ENCODE results near the gene MANBA.
A peak's percentile ranks its signal among the peaks of the same experiment; 100 is the strongest.

Gene MANBA

DNA sequence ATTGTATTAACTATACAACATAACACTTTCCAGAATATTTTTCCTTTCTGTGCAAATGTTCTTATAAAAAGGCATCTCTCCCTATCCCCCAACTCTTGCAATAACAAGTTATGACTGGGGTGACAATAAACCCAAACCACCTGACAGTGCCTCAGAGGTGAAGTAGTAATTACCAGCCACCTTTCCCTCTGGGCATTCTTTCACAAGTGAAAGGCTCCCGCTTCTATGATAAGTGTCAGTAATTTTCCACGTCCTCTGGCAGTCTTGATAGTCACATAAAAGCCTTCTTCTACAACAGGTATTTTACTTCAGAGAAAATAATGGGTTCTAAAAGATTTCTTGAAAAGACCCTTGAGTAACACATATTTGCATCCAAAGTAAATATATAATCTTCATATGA is 82.7 kb downstream of the MANBA start:
- ATAC-seq (ENCODE audit: low read depth) (no peak), DNase-seq (ENCODE audit: low spot score) (no peak)
- Histone ChIP-seq H3K27ac (ENCODE audit: poor library complexity, severe bottlenecking) (peak overlapping the region; percentile 51), H3K4me1 (ENCODE audit: insufficient read depth, poor library complexity, severe bottlenecking) (peaks cover 19% of the 10 kb centered on the region), H3K27me3 (ENCODE audit: insufficient read depth, poor library complexity, severe bottlenecking) (no peaks in the 10 kb centered on the region), H3K9me3 (ENCODE audit: severe bottlenecking) (no peaks in the 10 kb centered on the region), H3K4me3 (ENCODE audit: severe bottlenecking) (no peak overlapping the region), H3K36me3 (ENCODE audit: low read depth) (no peaks in the 10 kb centered on the region)
- TF ChIP-seq, protein P1, sequence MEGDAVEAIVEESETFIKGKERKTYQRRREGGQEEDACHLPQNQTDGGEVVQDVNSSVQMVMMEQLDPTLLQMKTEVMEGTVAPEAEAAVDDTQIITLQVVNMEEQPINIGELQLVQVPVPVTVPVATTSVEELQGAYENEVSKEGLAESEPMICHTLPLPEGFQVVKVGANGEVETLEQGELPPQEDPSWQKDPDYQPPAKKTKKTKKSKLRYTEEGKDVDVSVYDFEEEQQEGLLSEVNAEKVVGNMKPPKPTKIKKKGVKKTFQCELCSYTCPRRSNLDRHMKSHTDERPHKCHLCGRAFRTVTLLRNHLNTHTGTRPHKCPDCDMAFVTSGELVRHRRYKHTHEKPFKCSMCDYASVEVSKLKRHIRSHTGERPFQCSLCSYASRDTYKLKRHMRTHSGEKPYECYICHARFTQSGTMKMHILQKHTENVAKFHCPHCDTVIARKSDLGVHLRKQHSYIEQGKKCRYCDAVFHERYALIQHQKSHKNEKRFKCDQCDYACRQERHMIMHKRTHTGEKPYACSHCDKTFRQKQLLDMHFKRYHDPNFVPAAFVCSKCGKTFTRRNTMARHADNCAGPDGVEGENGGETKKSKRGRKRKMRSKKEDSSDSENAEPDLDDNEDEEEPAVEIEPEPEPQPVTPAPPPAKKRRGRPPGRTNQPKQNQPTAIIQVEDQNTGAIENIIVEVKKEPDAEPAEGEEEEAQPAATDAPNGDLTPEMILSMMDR (IDR thresholded peaks at IDR 0.05; ENCODE audit: poor library complexity, severe bottlenecking) = no peak

DNA sequence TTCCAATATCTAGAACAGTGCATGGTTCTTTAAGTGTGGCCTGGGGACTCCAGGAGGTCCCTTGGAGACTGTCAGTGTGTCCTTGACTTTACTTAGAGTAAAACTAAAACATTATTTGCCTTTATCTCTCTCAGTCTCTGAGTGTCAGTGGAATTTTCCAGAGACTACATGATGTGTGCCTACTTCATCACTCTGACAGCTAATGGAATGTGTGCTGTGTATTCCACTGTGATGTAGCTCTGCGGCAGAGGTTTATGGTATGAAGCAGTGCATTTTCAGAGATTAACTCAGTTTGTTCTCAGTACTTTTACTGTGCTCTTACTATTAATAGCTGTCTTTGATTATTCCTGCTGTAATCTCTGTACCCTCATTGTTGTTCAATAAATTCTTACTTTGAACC is 85.6 kb downstream of the MANBA start:
- TF ChIP-seq, protein P1 (IDR thresholded peaks at IDR 0.05; ENCODE audit: poor library complexity, severe bottlenecking) = no peak
- Histone ChIP-seq H3K27ac (ENCODE audit: poor library complexity, severe bottlenecking) (no peak overlapping the region), H3K9me3 (ENCODE audit: severe bottlenecking) (no peaks in the 10 kb centered on the region), H3K4me1 (ENCODE audit: insufficient read depth, poor library complexity, severe bottlenecking) (peaks cover 19% of the 10 kb centered on the region), H3K27me3 (ENCODE audit: insufficient read depth, poor library complexity, severe bottlenecking) (no peaks in the 10 kb centered on the region), H3K4me3 (ENCODE audit: severe bottlenecking) (no peak overlapping the region), H3K36me3 (ENCODE audit: low read depth) (peaks cover 3% of the 10 kb centered on the region; the same call in 1 of the 2 replicates)
- DNase-seq (ENCODE audit: low spot score) (no peak), ATAC-seq (ENCODE audit: low read depth) (no peak)

DNA sequence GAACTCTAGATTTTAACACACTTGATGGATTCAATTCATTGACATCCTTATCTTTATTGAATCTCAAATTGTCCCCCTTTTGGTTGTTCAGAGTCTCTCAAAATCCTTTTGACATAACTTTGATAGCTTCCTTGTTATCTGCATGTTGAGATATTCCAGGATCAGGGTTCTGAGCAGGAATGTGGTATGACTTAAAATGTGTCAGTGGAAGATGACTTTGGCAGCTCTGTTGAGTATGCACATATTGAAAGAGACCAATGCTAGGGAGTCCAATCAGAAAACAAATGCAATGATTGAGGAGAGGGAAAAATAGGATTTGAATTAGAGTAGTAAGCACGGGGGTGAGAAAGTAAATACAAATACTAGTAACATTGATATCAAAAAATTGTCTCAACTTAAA is 93.8 kb downstream of the MANBA start:
- no peaks in the 10 kb centered on the region for H3K27me3 ChIP-seq (ENCODE audit: insufficient read depth, poor library complexity, severe bottlenecking)
- H3K9me3 ChIP-seq (ENCODE audit: severe bottlenecking) = no peaks in the 10 kb centered on the region
- no peak for ATAC-seq (ENCODE audit: low read depth)
- no peak overlapping the region for H3K4me3 ChIP-seq (ENCODE audit: severe bottlenecking)
- H3K36me3 ChIP-seq (ENCODE audit: low read depth) = peaks cover 13% of the 10 kb centered on the region
- TF ChIP-seq, protein P1 (IDR thresholded peaks at IDR 0.05; ENCODE audit: poor library complexity, severe bottlenecking) = no peak
- H3K4me1 ChIP-seq (ENCODE audit: insufficient read depth, poor library complexity, severe bottlenecking) = peaks cover 37% of the 10 kb centered on the region
- H3K27ac ChIP-seq (ENCODE audit: poor library complexity, severe bottlenecking) = no peak overlapping the region
- DNase-seq (ENCODE audit: low spot score) = no peak

DNA sequence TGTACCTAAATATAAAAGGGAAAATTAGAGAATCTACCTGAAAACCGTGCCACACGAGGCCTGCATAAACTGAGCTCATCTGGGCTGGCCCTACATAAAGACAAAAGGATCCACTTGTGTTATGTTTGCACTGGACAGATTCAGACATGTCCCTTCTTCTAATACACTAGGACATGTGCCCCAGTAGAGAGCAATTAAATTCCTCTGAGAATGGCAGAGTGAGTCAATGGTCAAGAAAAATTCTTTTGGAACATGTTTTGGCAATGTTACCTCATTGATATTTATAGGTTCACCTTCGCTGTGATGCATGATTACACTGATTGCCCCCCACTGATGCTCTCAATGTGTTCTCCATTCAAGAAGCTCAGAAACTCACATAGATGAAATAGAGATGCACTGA is 95.2 kb downstream of the MANBA start:
- DNase-seq (ENCODE audit: low spot score) (no peak), ATAC-seq (ENCODE audit: low read depth) (peak; percentile 95)

DNA sequence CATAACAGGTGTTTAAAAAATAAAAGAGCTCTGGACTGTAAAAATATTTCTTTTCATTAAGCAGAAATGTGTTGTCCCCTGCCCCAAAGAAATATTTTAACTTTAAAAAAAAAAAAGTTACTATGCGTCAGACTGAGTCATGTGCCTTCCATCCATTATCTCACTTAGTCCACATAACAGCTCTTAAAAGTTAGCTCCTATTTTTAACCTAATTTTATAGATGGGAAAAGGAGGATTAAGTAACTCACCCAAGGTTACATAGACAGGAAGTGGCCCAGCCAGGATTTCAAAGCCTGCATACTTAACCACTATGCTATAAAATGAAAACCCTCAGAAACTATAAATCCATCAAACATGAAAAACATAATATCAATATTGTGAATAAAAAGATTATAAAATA is 97.7 kb downstream of the MANBA start:
- DNase-seq (ENCODE audit: low spot score) (no peak), ATAC-seq (ENCODE audit: low read depth) (peak; percentile 80)
- TF ChIP-seq, protein P1 (IDR thresholded peaks at IDR 0.05; ENCODE audit: poor library complexity, severe bottlenecking) = no peak
- H3K9me3 ChIP-seq (ENCODE audit: severe bottlenecking) = no peaks in the 10 kb centered on the region
- H3K4me3 ChIP-seq (ENCODE audit: severe bottlenecking) = no peak overlapping the region
- H3K27me3 ChIP-seq (ENCODE audit: insufficient read depth, poor library complexity, severe bottlenecking) = no peaks in the 10 kb centered on the region
- peak overlapping the region; percentile 91 for H3K27ac ChIP-seq (ENCODE audit: poor library complexity, severe bottlenecking)
- peaks cover 37% of the 10 kb centered on the region for H3K4me1 ChIP-seq (ENCODE audit: insufficient read depth, poor library complexity, severe bottlenecking)
- H3K36me3 ChIP-seq (ENCODE audit: low read depth) = peaks cover 9% of the 10 kb centered on the region

More for the DNA sequence above, 95.2 kb downstream of the MANBA start:
- Histone ChIP-seq H3K4me3 (ENCODE audit: severe bottlenecking) (no peak overlapping the region), H3K27ac (ENCODE audit: poor library complexity, severe bottlenecking) (peak overlapping the region; percentile 91), H3K36me3 (ENCODE audit: low read depth) (peaks cover 12% of the 10 kb centered on the region), H3K27me3 (ENCODE audit: insufficient read depth, poor library complexity, severe bottlenecking) (no peaks in the 10 kb centered on the region), H3K4me1 (ENCODE audit: insufficient read depth, poor library complexity, severe bottlenecking) (peaks cover 37% of the 10 kb centered on the region), H3K9me3 (ENCODE audit: severe bottlenecking) (no peaks in the 10 kb centered on the region)
- TF ChIP-seq, protein P1 (IDR thresholded peaks at IDR 0.05; ENCODE audit: poor library complexity, severe bottlenecking) = no peak

Data from RWPE2 (cell line).